GM21717 (cell line): ENCODE measurements around the gene CTNND1.

Experiments used
- ATAC-seq: cut with Tn5 transposase; IDR thresholded peaks from one replicate; pipeline ENCODE4 v1.9.1; 2021; ENCODE audit warnings: mild to moderate bottlenecking, moderate library complexity; ENCODE audit not compliant: unreplicated experiment

Gene CTNND1

GRCh38 chr11:57842873-57843272 is 81.3 kb downstream of the CTNND1 start:
- no peak for ATAC-seq

- ATAC-seq = no peak
Measured at GRCh38 chr11:57867966-57868365, 106.4 kb downstream of the CTNND1 start.

- no peak for ATAC-seq
Measured at GRCh38 chr11:57868491-57868890, 106.9 kb downstream of the CTNND1 start.
